Astrocyte (in vitro differentiated cells and primary cell): ENCODE data around the gene PEX3.

Source experiments
- CTCF ChIP-seq: IDR thresholded peaks from 2 replicates; pipeline ENCODE4 v1.5.1; 2011; ENCODE audit warnings: low read depth, mild to moderate bottlenecking, inconsistent platforms, low read length, moderate library complexity; ENCODE audit not compliant: insufficient read depth
- EZH2 ChIP-seq: IDR thresholded peaks from 2 replicates; pipeline ENCODE4 v1.6.1; 2012; ENCODE audit warnings: mild to moderate bottlenecking, low read length, inconsistent platforms; ENCODE audit not compliant: insufficient read depth

GRCh38 chr6:143496974-143497373 lies 46.4 kb downstream of the PEX3 start:
- TF ChIP-seq CTCF (no peak), EZH2 (no peak)
